ENCODE results near the gene YKT6.
A peak's percentile ranks its signal among the peaks of the same experiment; 100 is the strongest.

YKT6 gene

GRCh38 chr7:44200699-44201461 lies at the start of gene YKT6:
TSS of gene YKT6 (plus strand) at chr7:44200978. CDS start at chr7:44201136, 158 bp downstream.
- Mint-ChIP-seq H3K27me3 (peaks cover 10% of the 10 kb centered on the region), H3K4me1 (ENCODE audit: low read depth) (peaks cover 28% of the 10 kb centered on the region), H3K4me3 (peak within 1 kb of the TSS; percentile 87), H3K36me3 (ENCODE audit: low read depth) (peaks cover 30% of the 10 kb centered on the region), H3K27ac (peak within 1 kb of the TSS; percentile 91), H3K9me3 (no peaks in the 10 kb centered on the region)
- intact Hi-C loops (cut with micrococcal nuclease): loop anchor here (1.0 to 2.0 kb wide), 2 partner anchors 76 to 119 kb away; partner anchors contain the start of gene POLM

GRCh38 chr7:44151956-44152355 lies 48.8 kb upstream of the YKT6 start:
- intact Hi-C loops (cut with micrococcal nuclease): no loop called here
- Mint-ChIP-seq H3K27ac (peak overlapping the region; percentile 42), H3K4me3 (no peak overlapping the region), H3K9me3 (no peaks in the 10 kb centered on the region), H3K27me3 (peaks cover 11% of the 10 kb centered on the region), H3K4me1 (ENCODE audit: low read depth) (peaks cover 6% of the 10 kb centered on the region), H3K36me3 (ENCODE audit: low read depth) (no peaks in the 10 kb centered on the region)

- intact Hi-C loops (cut with micrococcal nuclease): no loop called here
- no peaks in the 10 kb centered on the region for H3K36me3 Mint-ChIP-seq (ENCODE audit: low read depth)
- peak overlapping the region; percentile 42 for H3K27ac Mint-ChIP-seq
- H3K27me3 Mint-ChIP-seq: peaks cover 2% of the 10 kb centered on the region
- peaks cover 6% of the 10 kb centered on the region for H3K4me1 Mint-ChIP-seq (ENCODE audit: low read depth)
- H3K9me3 Mint-ChIP-seq: no peaks in the 10 kb centered on the region
- H3K4me3 Mint-ChIP-seq: no peak overlapping the region
Measured at GRCh38 chr7:44152971-44153947, 47.5 kb upstream of the YKT6 start.

GRCh38 chr7:44153948-44154335 lies 46.8 kb upstream of the YKT6 start:
- Mint-ChIP-seq H3K27ac (no peak overlapping the region), H3K4me1 (ENCODE audit: low read depth) (peaks cover 6% of the 10 kb centered on the region), H3K9me3 (no peaks in the 10 kb centered on the region), H3K36me3 (ENCODE audit: low read depth) (no peaks in the 10 kb centered on the region), H3K4me3 (no peak overlapping the region), H3K27me3 (no peaks in the 10 kb centered on the region)
- intact Hi-C loops (cut with micrococcal nuclease): no loop called here

GRCh38 chr7:44154703-44155102 lies 46.1 kb upstream of the YKT6 start:
- no peak overlapping the region for H3K4me3 Mint-ChIP-seq

GRCh38 chr7:44155191-44156185 lies 45.3 kb upstream of the YKT6 start:
- peaks cover 6% of the 10 kb centered on the region for H3K4me1 Mint-ChIP-seq (ENCODE audit: low read depth)
- no peak overlapping the region for H3K4me3 Mint-ChIP-seq
- intact Hi-C loops (cut with micrococcal nuclease): no loop called here
- no peaks in the 10 kb centered on the region for H3K36me3 Mint-ChIP-seq (ENCODE audit: low read depth)
- H3K9me3 Mint-ChIP-seq: no peaks in the 10 kb centered on the region
- H3K27ac Mint-ChIP-seq: no peak overlapping the region
- H3K27me3 Mint-ChIP-seq: no peaks in the 10 kb centered on the region

More at GRCh38 chr7:44154703-44155102, 46.1 kb upstream of the YKT6 start:
- no peaks in the 10 kb centered on the region for H3K27me3 Mint-ChIP-seq
- H3K27ac Mint-ChIP-seq: no peak overlapping the region
- no peaks in the 10 kb centered on the region for H3K36me3 Mint-ChIP-seq (ENCODE audit: low read depth)
- intact Hi-C loops (cut with micrococcal nuclease): no loop called here
- peaks cover 6% of the 10 kb centered on the region for H3K4me1 Mint-ChIP-seq (ENCODE audit: low read depth)
- H3K9me3 Mint-ChIP-seq: no peaks in the 10 kb centered on the region

GRCh38 chr7:44156453-44157010 lies 44.2 kb upstream of the YKT6 start:
- no peaks in the 10 kb centered on the region for H3K9me3 Mint-ChIP-seq
- no peak overlapping the region for H3K4me3 Mint-ChIP-seq
- H3K4me1 Mint-ChIP-seq (ENCODE audit: low read depth): peaks cover 6% of the 10 kb centered on the region
- intact Hi-C loops (cut with micrococcal nuclease): no loop called here
- H3K36me3 Mint-ChIP-seq (ENCODE audit: low read depth): no peaks in the 10 kb centered on the region
- no peaks in the 10 kb centered on the region for H3K27me3 Mint-ChIP-seq
- H3K27ac Mint-ChIP-seq: no peak overlapping the region

- H3K36me3 Mint-ChIP-seq (ENCODE audit: low read depth): no peaks in the 10 kb centered on the region
- H3K9me3 Mint-ChIP-seq: no peaks in the 10 kb centered on the region
- H3K4me1 Mint-ChIP-seq (ENCODE audit: low read depth): peaks cover 2% of the 10 kb centered on the region
- H3K4me3 Mint-ChIP-seq: no peak overlapping the region
- no peak overlapping the region for H3K27ac Mint-ChIP-seq
- intact Hi-C loops (cut with micrococcal nuclease): no loop called here
- H3K27me3 Mint-ChIP-seq: no peaks in the 10 kb centered on the region
Measured at GRCh38 chr7:44157116-44158080, 43.4 kb upstream of the YKT6 start.

- no peak overlapping the region for H3K4me3 Mint-ChIP-seq
- no peaks in the 10 kb centered on the region for H3K36me3 Mint-ChIP-seq (ENCODE audit: low read depth)
- H3K27me3 Mint-ChIP-seq: peaks cover 3% of the 10 kb centered on the region
- intact Hi-C loops (cut with micrococcal nuclease): no loop called here
- no peaks in the 10 kb centered on the region for H3K9me3 Mint-ChIP-seq
- H3K27ac Mint-ChIP-seq: no peak overlapping the region
- H3K4me1 Mint-ChIP-seq (ENCODE audit: low read depth): no peaks in the 10 kb centered on the region
Measured at GRCh38 chr7:44158096-44158872, 42.5 kb upstream of the YKT6 start.

- Mint-ChIP-seq H3K36me3 (ENCODE audit: low read depth) (no peaks in the 10 kb centered on the region), H3K4me1 (ENCODE audit: low read depth) (no peaks in the 10 kb centered on the region), H3K27me3 (peaks cover 5% of the 10 kb centered on the region), H3K9me3 (peaks cover 3% of the 10 kb centered on the region), H3K4me3 (no peak overlapping the region), H3K27ac (no peak overlapping the region)
- intact Hi-C loops (cut with micrococcal nuclease): no loop called here
Measured at GRCh38 chr7:44158873-44159631, 41.7 kb upstream of the YKT6 start.

Measured in dendritic cell treated with granulocyte-macrophage colony-stimulating factor and Interleukin-4, amounts not matched to agents 40 ng/mL and 50 ng/mL, for 4 days (primary cell).